DOHH2 (cell line): ENCODE measurements around the gene TINAGL1.

Experiments used
- H3F3A ChIP-seq: fragments of 200-600 bp; sonication (generic), shearing (Covaris generic); 2 replicates; pipeline ENCODE4 v1.6.0; 2016; ENCODE audit warnings: antibody characterized with exemption, mild to moderate bottlenecking; ENCODE audit not compliant: control insufficient read depth, insufficient read depth
- H3K27ac ChIP-seq: fragments of 200-600 bp; sonication (generic); 2 replicates; pipeline ENCODE4 v1.5.1; 2014; ENCODE audit warnings: low read depth, mild to moderate bottlenecking, low read length, moderate library complexity
- H3K27me3 ChIP-seq: fragments of 200-600 bp; sonication (generic); 2 replicates; pipeline ENCODE4 v1.6.1; 2014; ENCODE audit warnings: mild to moderate bottlenecking, low read length, mixed read lengths; ENCODE audit not compliant: control insufficient read depth
- H3K36me3 ChIP-seq: fragments of 200-600 bp; sonication (generic); 2 replicates; pipeline ENCODE4 v1.6.1; 2014; ENCODE audit warnings: mild to moderate bottlenecking, low read length, moderate library complexity, mixed read lengths; ENCODE audit not compliant: control insufficient read depth
- H3K4me1 ChIP-seq: fragments of 200-600 bp; sonication (generic); 2 replicates; pipeline ENCODE4 v1.6.1; 2014; ENCODE audit warnings: mild to moderate bottlenecking, low read length, mixed read lengths; ENCODE audit not compliant: control insufficient read depth
- H3K4me2 ChIP-seq: fragments of 200-600 bp; sonication (generic); 2 replicates; pipeline ENCODE4 v1.6.0; 2014; ENCODE audit warnings: mild to moderate bottlenecking, low read length, moderate library complexity
- H3K4me3 ChIP-seq: fragments of 200-600 bp; sonication (generic); 2 replicates; pipeline ENCODE4 v1.5.1; 2014; ENCODE audit warnings: mild to moderate bottlenecking, low read length, mixed read lengths
- H3K79me2 ChIP-seq: fragments of 200-600 bp; sonication (generic); 2 replicates; pipeline ENCODE4 v1.6.1; 2014; ENCODE audit warnings: mild to moderate bottlenecking, low read length, mixed read lengths; ENCODE audit not compliant: control insufficient read depth
- H3K9me2 ChIP-seq: fragments of 200-600 bp; sonication (generic); replicated peaks from 2 replicates; pipeline ENCODE4 v1.6.1; 2014; ENCODE audit warnings: mild to moderate bottlenecking, low read length, mixed read lengths; ENCODE audit not compliant: control insufficient read depth
- H3K9me3 ChIP-seq: fragments of 200-600 bp; sonication (generic); 2 replicates; pipeline ENCODE4 v1.6.1; 2014; ENCODE audit warnings: antibody characterized with exemption, low read length, mixed read lengths; ENCODE audit not compliant: control insufficient read depth, insufficient read depth
- H4K20me1 ChIP-seq: fragments of 200-600 bp; sonication (generic); 2 replicates; pipeline ENCODE4 v1.6.0; 2014; ENCODE audit warnings: low read depth, mild to moderate bottlenecking, antibody characterized with exemption, low read length, moderate library complexity; ENCODE audit not compliant: control insufficient read depth, insufficient read depth
- EZH2phosphoT487 ChIP-seq: fragments of 200-600 bp; sonication (generic); IDR thresholded peaks from 2 replicates; pipeline ENCODE4 v1.6.1; 2017; ENCODE audit warnings: borderline replicate concordance, mild to moderate bottlenecking, antibody characterized with exemption, low read length, moderate library complexity, mixed read lengths
- TF ChIP-seq, protein P1 (sequence below): fragments of 200-600 bp; sonication (generic); IDR thresholded peaks from one replicate; pipeline ENCODE4 v1.5.1; 2014; ENCODE audit warnings: antibody characterized with exemption, mild to moderate bottlenecking, low read depth, low read length; ENCODE audit not compliant: poor library complexity, severe bottlenecking

Gene TINAGL1

DNA sequence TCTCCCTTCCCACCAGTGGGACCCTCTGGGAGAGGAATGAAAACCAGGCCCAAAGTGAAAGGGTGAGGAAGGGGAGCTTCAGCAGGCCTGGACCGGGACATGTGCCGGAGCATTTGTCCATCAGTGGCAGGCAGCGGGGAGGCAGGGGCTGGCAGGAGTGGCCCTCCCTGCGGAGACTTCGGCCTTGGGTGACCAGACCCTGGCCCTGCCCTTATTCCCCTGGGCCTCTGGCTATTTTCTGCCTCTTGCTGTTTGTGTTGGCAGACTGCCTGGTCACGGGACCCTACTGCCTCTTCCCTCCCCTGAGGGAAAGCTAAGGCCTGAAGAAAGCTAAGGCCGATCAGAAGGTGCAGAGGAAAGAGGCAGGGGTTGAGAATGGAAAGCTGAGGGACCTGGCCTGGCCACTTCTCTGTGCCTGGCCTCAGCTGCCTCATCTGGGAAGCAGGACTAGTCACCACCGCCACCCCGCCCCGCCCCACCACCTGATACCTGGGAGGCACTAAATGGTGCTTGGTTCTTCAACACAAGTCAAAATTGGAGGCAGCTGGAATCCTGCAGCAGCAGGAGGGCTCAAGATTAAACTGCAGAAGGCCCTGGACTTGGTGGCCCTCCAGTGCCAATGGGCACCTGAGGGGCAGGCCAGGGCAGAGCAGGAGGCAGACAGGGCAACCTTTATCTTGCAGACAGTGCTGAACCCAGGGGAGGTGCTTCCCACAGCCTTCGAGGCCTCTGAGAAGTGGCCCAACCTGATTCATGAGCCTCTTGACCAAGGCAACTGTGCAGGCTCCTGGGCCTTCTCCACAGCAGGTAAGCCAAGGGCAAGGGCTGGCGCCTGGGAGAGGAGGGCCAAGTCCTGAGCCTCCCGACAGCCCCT is 7.9 kb downstream of the TINAGL1 start:
- Histone ChIP-seq H4K20me1 (no peaks in the 10 kb centered on the region), H3K4me1 (peaks cover 6% of the 10 kb centered on the region), H3K4me2 (no peak overlapping the region), H3K27me3 (peaks cover 5% of the 10 kb centered on the region; the same call in 1 of the 2 replicates), H3K36me3 (no peaks in the 10 kb centered on the region), H3K27ac (no peak overlapping the region), H3K4me3 (no peak overlapping the region), H3F3A (no peaks in the 10 kb centered on the region), H3K9me2 (no peaks in the 10 kb centered on the region), H3K79me2 (no peaks in the 10 kb centered on the region), H3K9me3 (no peaks in the 10 kb centered on the region)
- TF ChIP-seq EZH2phosphoT487 = no peak
- TF ChIP-seq, protein P1, sequence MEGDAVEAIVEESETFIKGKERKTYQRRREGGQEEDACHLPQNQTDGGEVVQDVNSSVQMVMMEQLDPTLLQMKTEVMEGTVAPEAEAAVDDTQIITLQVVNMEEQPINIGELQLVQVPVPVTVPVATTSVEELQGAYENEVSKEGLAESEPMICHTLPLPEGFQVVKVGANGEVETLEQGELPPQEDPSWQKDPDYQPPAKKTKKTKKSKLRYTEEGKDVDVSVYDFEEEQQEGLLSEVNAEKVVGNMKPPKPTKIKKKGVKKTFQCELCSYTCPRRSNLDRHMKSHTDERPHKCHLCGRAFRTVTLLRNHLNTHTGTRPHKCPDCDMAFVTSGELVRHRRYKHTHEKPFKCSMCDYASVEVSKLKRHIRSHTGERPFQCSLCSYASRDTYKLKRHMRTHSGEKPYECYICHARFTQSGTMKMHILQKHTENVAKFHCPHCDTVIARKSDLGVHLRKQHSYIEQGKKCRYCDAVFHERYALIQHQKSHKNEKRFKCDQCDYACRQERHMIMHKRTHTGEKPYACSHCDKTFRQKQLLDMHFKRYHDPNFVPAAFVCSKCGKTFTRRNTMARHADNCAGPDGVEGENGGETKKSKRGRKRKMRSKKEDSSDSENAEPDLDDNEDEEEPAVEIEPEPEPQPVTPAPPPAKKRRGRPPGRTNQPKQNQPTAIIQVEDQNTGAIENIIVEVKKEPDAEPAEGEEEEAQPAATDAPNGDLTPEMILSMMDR = no peak

DNA sequence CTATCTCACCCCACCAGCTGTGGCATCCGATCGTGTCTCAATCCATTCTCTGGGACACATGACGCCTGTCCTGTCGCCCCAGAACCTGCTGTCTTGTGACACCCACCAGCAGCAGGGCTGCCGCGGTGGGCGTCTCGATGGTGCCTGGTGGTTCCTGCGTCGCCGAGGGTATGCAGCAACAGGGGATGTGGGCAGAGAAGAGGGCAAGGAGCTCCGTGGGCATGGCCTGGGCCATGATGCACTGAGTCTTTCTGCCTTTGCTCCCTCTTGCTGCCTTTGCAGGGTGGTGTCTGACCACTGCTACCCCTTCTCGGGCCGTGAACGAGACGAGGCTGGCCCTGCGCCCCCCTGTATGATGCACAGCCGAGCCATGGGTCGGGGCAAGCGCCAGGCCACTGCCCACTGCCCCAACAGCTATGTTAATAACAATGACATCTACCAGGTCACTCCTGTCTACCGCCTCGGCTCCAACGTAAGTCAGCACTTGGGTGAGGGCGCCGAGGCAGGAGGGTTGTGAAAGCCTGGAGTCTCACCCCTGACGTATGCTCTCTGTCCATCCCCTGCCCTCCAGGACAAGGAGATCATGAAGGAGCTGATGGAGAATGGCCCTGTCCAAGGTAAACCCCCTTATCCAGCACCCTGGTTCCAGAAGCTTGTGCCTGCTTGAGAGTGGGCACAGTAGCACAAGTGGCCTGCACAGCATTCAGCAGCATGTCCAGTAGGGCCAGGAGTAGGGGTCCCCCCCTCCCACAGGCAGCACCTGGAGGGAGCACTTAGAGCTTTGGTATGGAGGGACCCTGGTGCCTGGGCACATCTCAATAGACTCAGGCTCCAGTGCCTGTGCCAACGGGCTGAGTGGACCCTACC is 8.8 kb downstream of the TINAGL1 start:
- Histone ChIP-seq H3K27ac (no peak overlapping the region), H3K4me3 (no peak overlapping the region), H3K4me2 (no peak overlapping the region)

GRCh38 chr1:31585736-31586365 is 9.5 kb downstream of the TINAGL1 start:
- H3K27ac ChIP-seq = no peak overlapping the region
- H3K36me3 ChIP-seq = no peaks in the 10 kb centered on the region
- no peaks in the 10 kb centered on the region for H3K4me1 ChIP-seq
- no peaks in the 10 kb centered on the region for H3F3A ChIP-seq
- H4K20me1 ChIP-seq = no peaks in the 10 kb centered on the region
- no peaks in the 10 kb centered on the region for H3K9me2 ChIP-seq
- H3K9me3 ChIP-seq = no peaks in the 10 kb centered on the region
- TF ChIP-seq EZH2phosphoT487 = no peak
- TF ChIP-seq, protein P1 = no peak
- no peaks in the 10 kb centered on the region for H3K79me2 ChIP-seq
- H3K4me2 ChIP-seq = no peak overlapping the region
- peaks cover 3% of the 10 kb centered on the region; the same call in 1 of the 2 replicates for H3K27me3 ChIP-seq
- H3K4me3 ChIP-seq = no peak overlapping the region

More for the DNA sequence above, 8.8 kb downstream of the TINAGL1 start:
- Histone ChIP-seq H3K9me3 (no peaks in the 10 kb centered on the region), H3K36me3 (no peaks in the 10 kb centered on the region), H4K20me1 (no peaks in the 10 kb centered on the region), H3K4me1 (no peaks in the 10 kb centered on the region), H3K79me2 (no peaks in the 10 kb centered on the region), H3K27me3 (peaks cover 3% of the 10 kb centered on the region; the same call in 1 of the 2 replicates), H3F3A (no peaks in the 10 kb centered on the region), H3K9me2 (no peaks in the 10 kb centered on the region)
- TF ChIP-seq, protein P1 = no peak
- no peak for TF ChIP-seq EZH2phosphoT487
